Measurements from ENCODE around the gene C9orf152. TPM values are rescaled to one million over a fixed set of nuclear protein-coding genes. Genes with fewer than 3 reads are reported as not detected.

C9orf152 gene, protein sequence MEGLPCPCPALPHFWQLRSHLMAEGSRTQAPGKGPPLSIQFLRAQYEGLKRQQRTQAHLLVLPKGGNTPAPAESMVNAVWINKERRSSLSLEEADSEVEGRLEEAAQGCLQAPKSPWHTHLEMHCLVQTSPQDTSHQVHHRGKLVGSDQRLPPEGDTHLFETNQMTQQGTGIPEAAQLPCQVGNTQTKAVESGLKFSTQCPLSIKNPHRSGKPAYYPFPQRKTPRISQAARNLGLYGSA
- total RNA-seq = not detected in 2 replicates

GRCh38 chr9:110208031-110208430 is at the start of gene C9orf152:
TSS of gene C9orf152 (minus strand) at chr9:110208159. CDS start at chr9:110207579, 580 bp downstream.

DNA sequence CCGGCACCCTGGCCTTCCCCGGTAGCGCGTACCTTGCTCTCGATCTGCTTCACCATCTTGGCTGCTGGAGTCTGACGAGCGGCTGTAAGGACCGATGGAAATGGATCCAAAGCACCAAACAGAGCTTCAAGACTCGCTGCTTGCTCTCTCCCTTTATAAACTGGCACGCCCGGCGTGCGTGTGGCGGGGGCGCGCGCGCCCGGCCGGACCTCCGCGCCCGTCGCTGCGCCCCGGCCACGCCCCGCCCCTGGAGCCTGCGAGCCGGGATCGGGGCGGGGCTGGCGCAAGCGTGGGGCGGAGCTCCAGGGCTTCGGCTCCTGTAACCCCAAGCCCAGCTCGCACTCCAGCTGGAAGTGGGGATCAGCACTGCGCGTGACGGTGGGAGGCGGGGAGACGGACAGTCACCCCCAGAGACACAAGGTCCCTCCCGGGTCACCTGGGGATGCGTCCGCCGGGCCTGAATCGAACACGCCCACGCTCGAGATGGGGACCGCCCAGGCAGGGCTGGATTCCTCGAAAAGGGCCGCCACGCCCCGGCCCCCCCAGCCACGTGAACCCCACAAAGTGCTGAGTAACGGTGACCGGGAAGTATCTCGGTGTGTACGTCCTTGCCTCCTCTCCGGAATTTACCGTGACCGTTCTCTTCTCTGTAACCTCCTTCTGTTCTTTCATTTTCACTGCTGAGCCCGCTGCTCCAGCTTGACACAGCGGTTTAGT is 48.6 kb upstream of the C9orf152 start, which contains the start of gene TXN:
Gene TXN (minus strand): TSS at position 128 of the 717 bp plus-strand sequence. CDS start 72 bp downstream, at position 56.

Other genes starting within 250 kb of the C9orf152 start
- 426 and 479 TPM in 2 replicates for gene TXN, start 48.3 kb upstream of the C9orf152 start, total RNA-seq
- not detected in 2 replicates for gene TXNDC8, start 129.7 kb upstream of the C9orf152 start, total RNA-seq